Suprapubic skin (tissue), 4 donors: ENCODE data around the gene ROR2.

Source experiments
- POLR2A ChIP-seq, 2 donors: fragments of 450-650 bp; IDR thresholded peaks; one replicate each; pipeline ENCODE4 v1.6.1; 2017; ENCODE audit warnings: antibody characterized with exemption in 2 of 2, mild to moderate bottlenecking in 2 of 2, moderate library complexity in 2 of 2
- POLR2AphosphoS5 ChIP-seq, 3 donors: sonication (generic); formaldehyde crosslinking; IDR thresholded peaks; one replicate each; pipeline ENCODE4 v1.6.1; 2017; ENCODE audit warnings: antibody characterized with exemption in 3 of 3
- TF ChIP-seq, protein P1 (sequence below), 2 donors: fragments of 200-600 bp in 1 of 2; fragments of 450-650 bp in 1 of 2; sonication (generic) in 1 of 2; IDR thresholded peaks; one replicate each; pipeline ENCODE4 v1.5.1; 2016 to 2019; ENCODE audit warnings: antibody characterized with exemption in 2 of 2, mild to moderate bottlenecking in 1 of 2, moderate library complexity in 1 of 2

DNA sequence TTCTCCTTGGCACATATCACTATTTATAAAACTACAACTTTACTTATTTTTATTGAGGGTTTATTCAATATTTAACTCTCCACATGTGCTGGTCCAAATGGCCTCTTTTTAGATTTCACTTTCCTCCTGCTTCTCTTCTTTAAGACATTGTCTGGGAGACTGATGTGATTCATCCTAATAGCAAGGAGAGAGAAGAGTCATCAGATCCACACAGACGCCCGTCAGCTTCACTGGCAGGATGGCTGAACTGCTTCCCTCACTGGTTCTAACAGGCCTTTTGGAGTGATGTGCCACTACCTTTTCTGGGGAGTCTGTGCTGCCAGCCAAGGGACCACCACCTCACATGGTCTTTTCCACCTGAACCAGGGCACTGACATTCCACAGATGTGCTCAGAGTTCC, 16.5 kb upstream of the ROR2 start:
- TF ChIP-seq POLR2AphosphoS5 (IDR thresholded peaks at IDR 0.05) (no peak), POLR2A (IDR thresholded peaks at IDR 0.05) (no peak)
- TF ChIP-seq, protein P1, sequence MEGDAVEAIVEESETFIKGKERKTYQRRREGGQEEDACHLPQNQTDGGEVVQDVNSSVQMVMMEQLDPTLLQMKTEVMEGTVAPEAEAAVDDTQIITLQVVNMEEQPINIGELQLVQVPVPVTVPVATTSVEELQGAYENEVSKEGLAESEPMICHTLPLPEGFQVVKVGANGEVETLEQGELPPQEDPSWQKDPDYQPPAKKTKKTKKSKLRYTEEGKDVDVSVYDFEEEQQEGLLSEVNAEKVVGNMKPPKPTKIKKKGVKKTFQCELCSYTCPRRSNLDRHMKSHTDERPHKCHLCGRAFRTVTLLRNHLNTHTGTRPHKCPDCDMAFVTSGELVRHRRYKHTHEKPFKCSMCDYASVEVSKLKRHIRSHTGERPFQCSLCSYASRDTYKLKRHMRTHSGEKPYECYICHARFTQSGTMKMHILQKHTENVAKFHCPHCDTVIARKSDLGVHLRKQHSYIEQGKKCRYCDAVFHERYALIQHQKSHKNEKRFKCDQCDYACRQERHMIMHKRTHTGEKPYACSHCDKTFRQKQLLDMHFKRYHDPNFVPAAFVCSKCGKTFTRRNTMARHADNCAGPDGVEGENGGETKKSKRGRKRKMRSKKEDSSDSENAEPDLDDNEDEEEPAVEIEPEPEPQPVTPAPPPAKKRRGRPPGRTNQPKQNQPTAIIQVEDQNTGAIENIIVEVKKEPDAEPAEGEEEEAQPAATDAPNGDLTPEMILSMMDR (IDR thresholded peaks at IDR 0.05): no peak
